ENCODE data around the gene SPTAN1.

The SPTAN1 gene

DNA sequence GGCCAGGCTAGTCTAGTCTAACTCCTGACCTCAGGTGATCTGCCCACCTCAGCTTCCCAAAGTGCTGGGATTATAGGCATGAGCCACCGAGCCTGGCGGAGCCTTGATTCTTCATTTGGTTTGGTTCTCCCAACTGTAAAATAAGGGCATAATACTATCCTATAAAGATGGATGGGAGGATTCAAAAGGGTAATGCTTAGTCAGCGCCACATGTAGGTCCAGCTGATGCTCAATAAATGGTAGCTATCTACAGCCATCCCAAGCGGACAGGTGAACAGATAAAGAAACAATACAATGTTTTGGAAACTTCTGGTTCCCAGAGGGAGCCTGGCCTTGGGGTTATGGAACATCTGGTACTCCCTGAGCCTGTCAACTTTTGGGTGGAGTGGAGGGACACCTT is 123.0 kb downstream of the SPTAN1 start:
- DNase-seq (ENCODE audit: low read depth), result no peak

DNA sequence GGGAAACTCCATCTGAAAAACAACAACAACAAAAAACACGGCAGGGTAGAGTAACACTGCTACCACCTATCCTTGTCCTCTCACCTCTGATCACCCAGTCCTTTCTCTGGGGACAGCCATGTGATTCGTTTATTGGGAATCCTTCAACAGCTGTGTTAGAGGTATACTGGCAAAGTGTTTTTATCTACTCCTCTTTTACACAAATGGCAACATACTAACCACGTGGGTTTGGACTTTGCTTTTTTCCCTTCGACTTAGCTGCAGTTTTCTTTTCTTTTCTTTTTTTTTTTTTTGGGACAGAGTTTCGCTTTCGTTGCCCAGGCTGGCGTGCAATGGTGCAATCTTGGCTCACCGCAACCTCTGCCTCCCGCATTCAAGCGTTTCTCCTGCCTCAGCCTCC is 125.4 kb downstream of the SPTAN1 start:
- DNase-seq (ENCODE audit: low read depth), result no peak
